ENCODE results near the gene ZNF800.

GRCh38 chr7:127383123-127383835, 9.2 kb downstream of the ZNF800 start:
- TF ChIP-seq EZH2 (IDR thresholded peaks at IDR 0.05; ENCODE audit: borderline replicate concordance, insufficient read depth, low read depth, low read length, poor library complexity, severe bottlenecking) (no peak), CTCF (IDR thresholded peaks at IDR 0.05) (no peak)

All from B cell (primary cell).